Fibroblast of lung (primary cell): Measurements from ENCODE around the gene TBC1D30. TPM values are rescaled to one million over a fixed set of nuclear protein-coding genes. Genes with fewer than 3 reads are reported as not detected.

Experiments used
- DNase-seq, 2 donors: peaks; one replicate each; pipeline versions ENCODE4 v3.0.0 to v3.0.0-alpha.2; 2010; ENCODE audit warnings: low read depth in 2 of 2
- H2AFZ ChIP-seq: 2 replicates; pipeline ENCODE4 v1.5.1; 2012; ENCODE audit warnings: low read length, control low read depth, inconsistent platforms
- H3K27ac ChIP-seq: 2 replicates; pipeline ENCODE4 v1.5.1; 2011; ENCODE audit warnings: low read length, control low read depth; ENCODE audit not compliant: insufficient read depth
- H3K27me3 ChIP-seq: 2 replicates; pipeline ENCODE4 v1.5.1; 2011; ENCODE audit warnings: mild to moderate bottlenecking, low read length; ENCODE audit not compliant: control insufficient read depth, insufficient read depth
- H3K36me3 ChIP-seq: 2 replicates; pipeline ENCODE4 v1.5.1; 2011; ENCODE audit warnings: low read length; ENCODE audit not compliant: control insufficient read depth, insufficient read depth
- H3K4me1 ChIP-seq: 2 replicates; pipeline ENCODE4 v1.5.1; 2011; ENCODE audit warnings: low read length; ENCODE audit not compliant: control insufficient read depth, insufficient read depth; ENCODE audit errors: extremely low read depth
- H3K4me2 ChIP-seq: 2 replicates; pipeline ENCODE4 v1.5.1; 2011; ENCODE audit warnings: low read length, control low read depth; ENCODE audit not compliant: insufficient read depth; ENCODE audit errors: extremely low read depth
- H3K4me3 ChIP-seq, 4 experiments: fragments of 200-600 bp in 1 of 4; sonication (generic) in 1 of 4; replicated peaks in 1 of 4; 2 replicates each; pipeline ENCODE4 v1.5.1; 2011 to 2016; ENCODE audit warnings: low read length in 4 of 4, low read depth in 3 of 4, mild to moderate bottlenecking in 3 of 4, control low read depth in 2 of 4, inconsistent platforms in 1 of 4, mixed read lengths in 1 of 4; ENCODE audit not compliant: insufficient read depth in 1 of 4; ENCODE audit errors: control extremely low read depth in 1 of 4
- H3K79me2 ChIP-seq: 2 replicates; pipeline ENCODE4 v1.5.1; 2012; ENCODE audit warnings: mild to moderate bottlenecking, low read length, inconsistent platforms; ENCODE audit not compliant: control insufficient read depth, insufficient read depth
- H3K9ac ChIP-seq: 2 replicates; pipeline ENCODE4 v1.5.1; 2011; ENCODE audit warnings: mild to moderate bottlenecking, low read length, control low read depth; ENCODE audit not compliant: insufficient read depth
- H3K9me3 ChIP-seq: 2 replicates; pipeline ENCODE4 v1.5.1; 2012; ENCODE audit warnings: low read depth, low read length; ENCODE audit not compliant: control insufficient read depth, insufficient read depth
- H4K20me1 ChIP-seq: 2 replicates; pipeline ENCODE4 v1.5.1; 2011; ENCODE audit warnings: low read length; ENCODE audit not compliant: control insufficient read depth, insufficient read depth; ENCODE audit errors: extremely low read depth
- CTCF ChIP-seq, 2 donors: IDR thresholded peaks in 1 of 2; conservative IDR thresholded peaks in 1 of 2; 1 replicate in 1 of 2; 2 replicates in 1 of 2; pipeline ENCODE4 v1.5.1; 2011 to 2012; ENCODE audit warnings: low read length in 2 of 2, control low read depth in 1 of 2, inconsistent platforms in 1 of 2, low read depth in 1 of 2, mild to moderate bottlenecking in 1 of 2
- EZH2 ChIP-seq: IDR thresholded peaks from 2 replicates; pipeline ENCODE4 v1.5.1; 2012; ENCODE audit warnings: low read length, control low read depth, mild to moderate bottlenecking; ENCODE audit errors: missing control alignments
- polyA plus RNA-seq, 2 donors: library from polyadenylated mRNA; depleted of rRNA in 1 of 2; stranded (reverse) in 1 of 2; unstranded in 1 of 2; fragments of >200 nt; gene quantifications; 2 replicates each; pipeline ENCODE4 v1.2.1, GENCODE V29; 2011 to 2012; ENCODE audit warnings: missing spikeins in 1 of 2
- total RNA-seq: library from RNA; depleted of rRNA; stranded (reverse); fragments of >200 nt; gene quantifications from 2 replicates; pipeline ENCODE4 v1.2.1, GENCODE V29; 2014

The TBC1D30 gene
- total and polyA plus RNA-seq, 2 donors (not counting 1 experiment from before 2014, with no cell fraction given) = 0.24 to 0.66 TPM

- H3K79me2 ChIP-seq = no peaks in the 10 kb centered on the region
- no peak overlapping the region for H3K9ac ChIP-seq
- no peak for DNase-seq
- TF ChIP-seq EZH2 (no peak), CTCF (conservative IDR thresholded peaks at IDR 0.05 in 1 of 2, IDR thresholded peaks at IDR 0.05 in 1 of 2; ENCODE audit: low read depth in 1 of 2, low read length in 2 of 2) (no peak)
- H4K20me1 ChIP-seq = no peaks in the 10 kb centered on the region
- H3K4me1 ChIP-seq = no peaks in the 10 kb centered on the region
- H3K9me3 ChIP-seq = no peaks in the 10 kb centered on the region
- no peak overlapping the region for H2AFZ ChIP-seq
- no peak overlapping the region for H3K27ac ChIP-seq
- H3K4me2 ChIP-seq = no peak overlapping the region
- H3K36me3 ChIP-seq = no peaks in the 10 kb centered on the region
- H3K4me3 ChIP-seq = no peak overlapping the region
- peaks cover 16% of the 10 kb centered on the region for H3K27me3 ChIP-seq
Observed at GRCh38 chr12:64875186-64875585, 50.7 kb downstream of the TBC1D30 start.

DNA sequence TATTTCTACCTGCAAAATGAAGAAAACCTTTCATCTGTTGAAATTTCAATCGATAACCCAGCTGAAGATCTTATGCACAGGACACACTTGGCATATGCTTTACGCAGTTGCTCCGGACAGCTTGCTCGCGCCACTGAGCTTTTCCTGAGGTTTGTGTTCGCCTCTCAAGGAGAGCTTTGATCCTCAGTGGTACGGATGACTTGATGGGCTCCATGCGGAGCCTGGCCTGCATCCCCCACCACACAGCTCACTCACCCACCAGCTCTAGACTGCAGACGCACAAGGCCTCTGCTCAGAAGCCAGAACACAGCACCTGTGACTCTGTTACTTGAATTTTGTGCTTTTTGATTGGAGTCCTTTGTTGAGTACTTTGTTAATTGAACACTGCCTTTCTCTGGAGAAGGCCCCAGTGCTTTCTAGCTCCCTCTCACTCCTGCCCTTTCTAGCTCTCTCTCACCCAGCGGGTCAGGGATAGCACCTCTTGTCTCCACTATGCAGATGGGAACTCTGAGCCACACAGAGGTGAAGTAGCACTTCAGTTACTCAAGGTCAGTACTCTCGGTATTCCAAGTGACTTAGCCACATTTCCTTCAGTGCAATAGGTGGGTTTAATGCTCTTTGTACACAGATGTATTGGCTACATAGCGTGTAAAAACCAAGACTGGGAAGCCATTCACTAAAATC lies 52.1 kb downstream of the TBC1D30 start:
- Histone ChIP-seq H3K4me1 (no peaks in the 10 kb centered on the region), H3K4me3 (no peak overlapping the region), H3K79me2 (no peaks in the 10 kb centered on the region), H3K36me3 (no peaks in the 10 kb centered on the region), H3K4me2 (no peak overlapping the region), H3K27ac (no peak overlapping the region), H3K9me3 (no peaks in the 10 kb centered on the region), H4K20me1 (no peaks in the 10 kb centered on the region), H3K27me3 (peaks cover 12% of the 10 kb centered on the region), H3K9ac (no peak overlapping the region), H2AFZ (no peak overlapping the region)
- TF ChIP-seq CTCF (conservative IDR thresholded peaks at IDR 0.05 in 1 of 2, IDR thresholded peaks at IDR 0.05 in 1 of 2; ENCODE audit: low read depth in 1 of 2, low read length in 2 of 2) (no peak), EZH2 (no peak)
- no peak for DNase-seq

DNA sequence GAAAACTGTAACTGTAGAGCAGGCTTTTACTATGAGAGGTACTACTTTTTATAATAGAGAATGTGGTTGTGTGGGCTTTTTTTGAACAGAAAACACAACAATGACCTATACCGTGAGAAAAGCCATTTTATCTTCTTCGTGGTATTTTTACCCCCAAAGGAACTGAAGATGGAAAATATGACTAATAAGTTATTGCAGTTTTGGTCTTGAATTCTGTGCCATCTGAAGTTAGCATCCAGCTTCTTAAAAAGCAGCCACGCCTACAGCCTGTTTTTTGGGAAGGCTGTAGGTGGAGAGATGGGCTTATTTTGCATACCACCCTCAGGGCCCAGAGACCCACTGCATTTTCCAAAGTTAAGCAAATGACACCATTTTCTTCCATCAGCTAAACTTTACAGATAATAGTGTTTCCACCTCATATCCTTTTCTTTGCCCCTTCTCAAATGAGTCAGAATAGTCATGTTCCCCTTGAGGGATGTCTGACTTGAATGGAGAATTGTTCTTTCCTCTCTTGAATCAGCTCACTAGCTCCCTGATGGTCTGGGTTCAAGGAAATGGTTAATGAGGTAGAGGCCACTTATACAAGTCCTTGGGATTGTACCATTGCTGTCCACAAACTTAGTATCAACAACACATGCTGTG lies 53.0 kb downstream of the TBC1D30 start:
- H3K4me1 ChIP-seq = no peaks in the 10 kb centered on the region
- H3K27me3 ChIP-seq = peaks cover 13% of the 10 kb centered on the region
- H3K27ac ChIP-seq = no peak overlapping the region
- DNase-seq = peak in 1 of 2 donors; percentile 1
- H4K20me1 ChIP-seq = no peaks in the 10 kb centered on the region
- no peaks in the 10 kb centered on the region for H3K79me2 ChIP-seq
- H3K4me2 ChIP-seq = no peak overlapping the region
- TF ChIP-seq EZH2 (no peak), CTCF (conservative IDR thresholded peaks at IDR 0.05 in 1 of 2, IDR thresholded peaks at IDR 0.05 in 1 of 2; ENCODE audit: low read depth in 1 of 2, low read length in 2 of 2) (no peak)
- no peaks in the 10 kb centered on the region for H3K36me3 ChIP-seq
- H3K9ac ChIP-seq = no peak overlapping the region
- no peaks in the 10 kb centered on the region for H3K9me3 ChIP-seq
- no peak overlapping the region for H3K4me3 ChIP-seq
- H2AFZ ChIP-seq = no peak overlapping the region
